A673 (cell line): ENCODE data around the gene CNPPD1. TPM values are rescaled to one million over a fixed set of nuclear protein-coding genes. Genes with fewer than 3 reads are reported as not detected.

Source experiments
- BruUV-seq: library from RNA; stranded (reverse); fragments of 400-500 nt; replicated peaks from 2 replicates; lab custom pipeline; 2021; lab: Mats Ljungman, UMichigan
- CTCF ChIA-PET: fragments of 300-600 bp; sonication (Branson Sonifier 250); formaldehyde crosslinking; loops from one replicate; lab custom pipeline; 2022; ENCODE audit warnings: antibody characterized with exemption; lab: Charles Lee
- POLR2A ChIA-PET: fragments of 300-600 bp; sonication (Branson Sonifier 250); formaldehyde crosslinking; loops from one replicate; lab custom pipeline; 2022; ENCODE audit warnings: antibody characterized with exemption; ENCODE audit not compliant: low non-redundant PET; lab: Charles Lee
- DNase-seq: peaks from one replicate; pipeline ENCODE4 v3.0.0-alpha.2; 2015; ENCODE audit warnings: low spot score
- H3K27ac ChIP-seq: fragments of 200-600 bp; sonication (generic); 2 replicates; pipeline ENCODE4 v1.5.1; 2016; ENCODE audit warnings: mixed run types, low read depth, mild to moderate bottlenecking, mixed read lengths, antibody characterized with exemption, low read length; ENCODE audit not compliant: poor library complexity, severe bottlenecking
- H3K27me3 ChIP-seq: fragments of 200-600 bp; sonication (generic); replicated peaks from 2 replicates; pipeline ENCODE4 v1.6.1; 2017; ENCODE audit warnings: mixed run types, low read depth, mild to moderate bottlenecking, mixed read lengths, antibody characterized with exemption, low read length; ENCODE audit not compliant: insufficient read depth, poor library complexity
- H3K36me3 ChIP-seq: fragments of 200-600 bp; sonication (generic); 2 replicates; pipeline ENCODE4 v1.6.1; 2016; ENCODE audit warnings: mixed run types, mild to moderate bottlenecking, mixed read lengths, antibody characterized with exemption, low read length; ENCODE audit not compliant: insufficient read depth, poor library complexity, severe bottlenecking
- H3K4me1 ChIP-seq: fragments of 200-600 bp; sonication (generic); 2 replicates; pipeline ENCODE4 v1.6.1; 2017; ENCODE audit warnings: mixed run types, mild to moderate bottlenecking, mixed read lengths, antibody characterized with exemption, low read length; ENCODE audit not compliant: insufficient read depth, poor library complexity, severe bottlenecking
- H3K4me3 ChIP-seq: fragments of 200-600 bp; sonication (generic); 2 replicates; pipeline ENCODE4 v1.5.1; 2016; ENCODE audit warnings: low read depth, mixed run types, mild to moderate bottlenecking, mixed read lengths, low read length; ENCODE audit not compliant: poor library complexity, severe bottlenecking
- H3K9me3 ChIP-seq: fragments of 200-600 bp; sonication (generic); 2 replicates; pipeline ENCODE4 v1.6.1; 2016; ENCODE audit warnings: mixed run types, low read depth, mild to moderate bottlenecking, mixed read lengths, antibody characterized with exemption, low read length; ENCODE audit not compliant: poor library complexity, severe bottlenecking
- CTCF ChIP-seq: fragments of 300-800, 200-600 bp; sonication (generic); conservative IDR thresholded peaks from 2 replicates; pipeline ENCODE4 v1.5.1; 2017; ENCODE audit warnings: low read depth, mild to moderate bottlenecking, antibody characterized with exemption, low read length, moderate library complexity, mixed read lengths
- EZH2 ChIP-seq: fragments of 200-600 bp; sonication (generic); IDR thresholded peaks from 2 replicates; pipeline ENCODE4 v1.6.1; 2017; ENCODE audit warnings: borderline replicate concordance, low read depth, mild to moderate bottlenecking, mixed read lengths, antibody characterized with exemption, low read length; ENCODE audit not compliant: poor library complexity, severe bottlenecking
- intact Hi-C: fragments of 100-400 bp; cut with micrococcal nuclease; formaldehyde crosslinking; loops from one replicate; pipeline ENCODE4 v1.10.0; 2022; ENCODE audit not compliant: unreplicated experiment
- total RNA-seq: library from RNA; stranded (reverse); gene quantifications from 2 replicates; pipeline ENCODE4 v1.2.3, GENCODE V29; 2021

The CNPPD1 gene
- total RNA-seq, 1 experiment from 2014 or later, result 38.0 TPM

- TF ChIP-seq EZH2 (no peak), CTCF (no peak)
- H3K9me3 ChIP-seq, result no peaks in the 10 kb centered on the region
- H3K27ac ChIP-seq, result no peak overlapping the region
- POLR2A ChIA-PET, result no interaction called here
- H3K36me3 ChIP-seq, result peaks cover 40% of the 10 kb centered on the region
- H3K4me3 ChIP-seq, result no peak overlapping the region
- DNase-seq, result no peak
- no TSS peak for BruUV-seq
- H3K4me1 ChIP-seq, result peaks cover 5% of the 10 kb centered on the region
- H3K27me3 ChIP-seq, result no peaks in the 10 kb centered on the region
- intact Hi-C loops, result loop anchor here (5.0 kb wide), 2 partner anchors 37 to 117 kb away; partner anchors contain the start of gene ABCB6
- CTCF ChIA-PET, result no interaction called here
Observed at GRCh38 chr2:219179601-219180465, 3.1 kb upstream of the CNPPD1 start.

DNA sequence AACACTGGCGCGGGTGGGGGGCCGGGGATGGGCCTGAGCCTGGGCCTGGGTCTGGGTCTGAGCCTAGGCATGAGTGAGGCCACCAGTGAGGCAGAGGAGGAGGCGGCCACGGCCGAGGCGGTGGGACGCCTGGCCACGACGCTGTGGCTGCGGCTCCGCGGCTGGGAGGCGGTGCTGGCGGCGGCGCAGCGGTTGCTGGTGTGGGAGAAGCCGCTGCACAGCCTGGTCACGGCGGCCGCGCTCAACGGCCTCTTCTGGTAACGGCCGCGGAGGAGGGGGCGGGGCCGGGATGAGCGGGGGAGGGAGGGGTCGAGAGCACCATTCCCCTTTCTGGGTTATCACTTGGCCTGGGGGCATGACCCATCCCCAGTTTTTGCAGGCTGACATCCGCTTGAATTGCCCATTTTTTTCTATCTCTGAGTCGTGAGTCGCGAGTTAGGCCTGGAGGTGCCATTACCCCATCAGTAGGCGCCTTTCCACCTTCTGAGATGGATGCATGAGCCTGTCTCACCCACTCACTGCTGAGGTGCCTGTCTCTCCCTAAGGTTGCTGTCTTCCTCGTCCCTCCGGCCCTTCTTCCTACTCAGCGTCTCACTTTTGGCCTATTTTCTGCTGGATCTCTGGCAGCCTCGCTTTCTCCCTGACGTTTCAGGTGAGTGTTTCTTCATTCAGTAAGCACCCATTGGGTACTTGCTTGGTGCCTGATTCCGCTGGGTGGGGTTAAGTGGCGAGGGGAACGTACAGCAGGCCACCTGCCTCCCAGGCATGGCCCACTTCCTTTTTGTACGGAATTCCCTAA lies 1.9 kb upstream of the CNPPD1 start:
- DNase-seq, result no peak
- TF ChIP-seq CTCF, result no peak
- TF ChIP-seq EZH2, result no peak
- Histone ChIP-seq H3K9me3 (no peaks in the 10 kb centered on the region), H3K27ac (peak overlapping the region; percentile 81), H3K27me3 (no peaks in the 10 kb centered on the region), H3K36me3 (peaks cover 40% of the 10 kb centered on the region), H3K4me1 (peaks cover 5% of the 10 kb centered on the region), H3K4me3 (peak overlapping the region; percentile 96)
- BruUV-seq, result no TSS peak
- intact Hi-C loops, result loop anchor here (5.0 kb wide), 2 partner anchors 39 to 119 kb away; partner anchors contain the start of gene ABCB6
- ChIA-PET POLR2A (no interaction called here), CTCF (no interaction called here)

- no peak for TF ChIP-seq EZH2
- TF ChIP-seq CTCF, result 0 out of 2 replicates have a peak, but pooled peaks have one; percentile 31
- TSS peak; percentile 46 for BruUV-seq
- peak; percentile 89 for DNase-seq
- ChIA-PET POLR2A (no interaction called here), CTCF (interaction anchor here (1.4 kb wide), 1 partner anchor 23 kb away, joined by 6 read pairs; no protein-coding TSS in a partner anchor)
- Histone ChIP-seq H3K9me3 (no peaks in the 10 kb centered on the region), H3K4me1 (peaks cover 5% of the 10 kb centered on the region), H3K36me3 (peaks cover 32% of the 10 kb centered on the region), H3K27ac (peak within 1 kb of the TSS; percentile 81), H3K4me3 (peak within 1 kb of the TSS; percentile 96), H3K27me3 (no peaks in the 10 kb centered on the region)
- intact Hi-C loops, result loop anchor here (5.0 kb wide), 2 partner anchors 40 to 120 kb away; partner anchors contain the start of gene ABCB6
Observed at GRCh38 chr2:219177552-219178376, 1.0 kb upstream of the CNPPD1 start, which contains the start of gene RETREG2. Gene RETREG2, plus strand, starts transcription at chr2:219178275. Its CDS starts 78 bp downstream, at chr2:219178353.
